AG04450 (cell line): ENCODE data around the gene LAMB3. TPM values are rescaled to one million over a fixed set of nuclear protein-coding genes. Genes with fewer than 3 reads are reported as not detected.

Experiments used
- CTCF ChIA-PET: fragments of 300-600, 350-600 bp; formaldehyde crosslinking; extraction: SDS; loops from one replicate; lab custom pipeline; 2022; ENCODE audit warnings: antibody characterized with exemption, inconsistent platforms; lab: Charles Lee
- POLR2A ChIA-PET: fragments of 350-600 bp; formaldehyde crosslinking; extraction: SDS; loops from one replicate; lab custom pipeline; 2021; ENCODE audit warnings: antibody characterized with exemption, inconsistent platforms; lab: Yijun Ruan, JAX
- DNase-seq: peaks from one replicate; pipeline ENCODE4 v3.0.0-alpha.2; 2011; ENCODE audit warnings: low read depth, low spot score
- H3K27ac ChIP-seq: one replicate; pipeline ENCODE4 v1.5.1; 2012; ENCODE audit warnings: low read depth, low read length, control low read depth
- H3K27me3 ChIP-seq: one replicate; pipeline ENCODE4 v1.6.0; 2012; ENCODE audit warnings: low read length; ENCODE audit not compliant: control insufficient read depth, insufficient read depth
- H3K4me3 ChIP-seq: 2 replicates; pipeline ENCODE4 v1.5.1; 2011; ENCODE audit warnings: mild to moderate bottlenecking, low read depth, low read length, control low read depth
- H3K9me3 ChIP-seq: 2 replicates; pipeline ENCODE4 v1.5.1; 2012; ENCODE audit warnings: low read length; ENCODE audit not compliant: control insufficient read depth, insufficient read depth
- CTCF ChIP-seq: IDR thresholded peaks from 2 replicates; pipeline ENCODE4 v1.5.1; 2011; ENCODE audit warnings: low read depth, low read length, control low read depth, inconsistent platforms
- polyA plus RNA-seq: library from polyadenylated mRNA; depleted of rRNA; stranded (reverse); fragments of >200 nt; gene quantifications from 2 replicates; pipeline ENCODE4 v1.2.3, GENCODE V29; 2011

LAMB3 gene
- polyA plus RNA-seq, 1 experiment: 2.6 TPM

- ChIA-PET POLR2A (no interaction called here), CTCF (interaction anchor here (1.5 kb wide), 1 partner anchor 54 kb away, joined by 6 read pairs; no protein-coding TSS in a partner anchor)
- no peak for DNase-seq
These were observed 29.1 kb downstream of the LAMB3 start for GRCh38 chr1:209622841-209623829.

GRCh38 chr1:209621741-209622655 lies 30.2 kb downstream of the LAMB3 start:
- POLR2A ChIA-PET: no interaction called here

More at GRCh38 chr1:209622841-209623829, 29.1 kb downstream of the LAMB3 start:
- Histone ChIP-seq H3K4me3 (no peak overlapping the region), H3K9me3 (no peaks in the 10 kb centered on the region), H3K27me3 (no peaks in the 10 kb centered on the region), H3K27ac (no peak overlapping the region)
- TF ChIP-seq CTCF: no peak

GRCh38 chr1:209621286-209621685 lies 30.9 kb downstream of the LAMB3 start:
- Histone ChIP-seq H3K4me3 (no peak overlapping the region), H3K9me3 (no peaks in the 10 kb centered on the region; the same call in 1 of the 2 replicates), H3K27ac (no peak overlapping the region), H3K27me3 (no peaks in the 10 kb centered on the region)
- TF ChIP-seq CTCF: no peak
- CTCF ChIA-PET: no interaction called here
- no peak for DNase-seq
- POLR2A ChIA-PET: no interaction called here

More at GRCh38 chr1:209621741-209622655, 30.2 kb downstream of the LAMB3 start:
- no peaks in the 10 kb centered on the region; the same call in 1 of the 2 replicates for H3K9me3 ChIP-seq
- H3K27me3 ChIP-seq: no peaks in the 10 kb centered on the region
- H3K4me3 ChIP-seq: no peak overlapping the region
- DNase-seq: no peak
- CTCF ChIA-PET: interaction anchor here (0.6 kb wide), 1 partner anchor 411 kb away, joined by 3 read pairs; no protein-coding TSS in a partner anchor
- H3K27ac ChIP-seq: no peak overlapping the region
- TF ChIP-seq CTCF: no peak

GRCh38 chr1:209620487-209620884 lies 31.7 kb downstream of the LAMB3 start:
- ChIA-PET POLR2A (no interaction called here), CTCF (interaction anchor here (3.7 kb wide), 1 partner anchor 45 kb away, joined by 15 read pairs; no protein-coding TSS in a partner anchor)
- DNase-seq: no peak
- Histone ChIP-seq H3K27ac (no peak overlapping the region), H3K4me3 (no peak overlapping the region), H3K9me3 (no peaks in the 10 kb centered on the region; the same call in 1 of the 2 replicates), H3K27me3 (no peaks in the 10 kb centered on the region)
- TF ChIP-seq CTCF: no peak
